ENCODE measurements around the gene DDRGK1.
A peak's percentile ranks its signal among the peaks of the same experiment; 100 is the strongest.

DDRGK1 gene

GRCh38 chr20:3204124-3204794, at the start of gene DDRGK1:
TSS of gene DDRGK1 (minus strand) at chr20:3204682. CDS start at chr20:3204627, 55 bp downstream.
- peak; percentile 62 to 83 for DNase-seq

- DNase-seq: no peak
Observed at GRCh38 chr20:3251806-3252205, 47.3 kb upstream of the DDRGK1 start.

DNA sequence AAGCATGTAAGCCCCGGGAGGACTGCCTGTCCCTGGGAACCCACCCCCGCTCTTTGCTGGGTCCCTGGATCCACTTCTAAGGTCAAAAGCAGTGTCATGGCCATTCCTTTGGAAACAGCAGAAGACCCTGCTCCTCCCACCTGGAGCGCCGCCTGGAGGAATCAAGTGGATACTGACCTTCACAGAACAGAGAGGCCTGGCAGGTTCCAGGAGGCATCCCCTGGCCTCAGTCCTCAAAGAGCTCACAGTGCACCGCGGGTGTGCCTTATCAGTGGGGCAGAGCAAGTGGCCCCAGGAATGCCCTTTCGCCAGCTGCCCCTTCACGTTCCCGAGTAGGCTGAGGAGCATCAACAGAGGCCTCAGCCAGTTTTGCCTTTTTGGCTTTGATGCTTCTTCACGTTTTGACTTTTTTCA, 45.6 kb upstream of the DDRGK1 start:
- no peak for DNase-seq

DNA sequence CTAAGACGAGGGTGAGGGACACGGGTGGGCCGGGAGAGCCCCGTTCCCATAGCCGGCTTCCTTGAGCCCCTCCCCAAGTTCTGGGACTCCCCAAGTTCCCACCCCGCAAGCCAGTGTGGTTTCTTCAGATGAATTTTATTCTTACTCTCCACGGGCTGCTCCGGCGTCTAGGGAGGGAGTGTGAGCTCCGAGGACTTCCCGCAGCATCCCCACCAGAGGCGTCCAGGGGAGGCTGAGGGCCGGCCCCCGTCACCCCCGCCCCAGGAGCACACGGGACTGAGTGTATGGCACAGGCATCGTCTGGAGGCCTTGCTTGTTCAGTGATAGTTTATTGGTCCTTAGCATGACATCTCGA, 44.5 kb upstream of the DDRGK1 start:
- no peak for DNase-seq

- no peak for DNase-seq
Observed at GRCh38 chr20:3248167-3248992, 43.9 kb upstream of the DDRGK1 start.

DNA sequence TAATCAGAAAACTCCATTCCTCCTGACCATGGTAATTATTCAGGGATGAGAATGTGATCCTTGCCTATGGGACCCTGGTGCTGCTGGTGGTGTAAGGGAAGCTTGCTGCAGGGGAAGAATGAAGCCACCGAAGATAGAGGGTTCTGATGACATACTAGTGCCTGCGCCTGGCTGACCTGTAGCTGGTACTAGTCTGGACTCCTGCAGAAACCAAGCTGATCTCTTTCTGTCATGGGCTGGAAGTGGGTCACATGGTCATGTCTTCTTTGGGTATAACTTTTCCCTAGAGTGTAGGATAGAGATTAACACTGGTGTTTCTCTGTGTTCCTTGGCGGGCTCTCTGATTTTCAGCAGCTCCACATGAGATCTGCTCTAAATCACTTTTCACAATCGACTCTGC, 43.2 kb upstream of the DDRGK1 start:
- DNase-seq: no peak

- DNase-seq: no peak
Observed at GRCh38 chr20:3246682-3247081, 42.2 kb upstream of the DDRGK1 start.

DNA sequence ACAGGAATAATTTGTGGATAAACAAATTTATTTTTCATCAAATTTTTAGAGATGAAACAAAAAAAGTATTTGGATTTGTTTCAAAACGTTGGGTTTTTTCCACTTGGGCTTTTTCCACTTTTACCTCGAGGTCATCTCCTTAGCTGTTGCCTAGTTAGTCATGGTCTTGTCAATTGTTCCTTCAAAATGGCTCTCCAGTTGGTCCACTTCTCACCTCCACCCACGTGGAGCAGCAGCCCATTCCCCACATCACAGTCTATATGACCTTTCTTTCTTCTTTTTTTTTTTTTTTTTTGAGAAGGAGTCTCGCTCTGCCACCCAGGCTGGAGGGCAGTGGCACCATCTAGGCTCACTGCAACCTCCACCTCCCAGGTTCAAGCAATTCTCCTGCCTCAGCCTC, 41.2 kb upstream of the DDRGK1 start:
- DNase-seq: no peak

DNA sequence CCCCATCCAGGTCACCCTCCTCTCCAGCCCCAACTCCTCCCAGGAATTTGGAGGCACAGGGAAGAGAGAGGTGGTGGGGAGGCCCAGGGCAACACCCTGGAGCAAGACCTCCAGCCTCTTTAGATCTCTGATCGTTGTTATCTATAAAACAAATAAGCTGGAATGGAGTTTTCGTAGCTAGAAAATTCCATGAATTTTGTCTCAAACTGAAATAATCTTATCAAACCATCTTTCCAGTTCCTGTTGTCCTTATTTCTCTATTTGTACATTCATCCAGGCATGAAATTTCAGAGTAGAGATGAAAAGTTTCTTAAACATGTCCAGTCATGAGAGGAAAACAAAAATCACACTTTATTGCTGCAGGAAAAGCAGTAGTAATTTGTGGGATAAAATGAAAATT, 40.7 kb upstream of the DDRGK1 start:
- no peak for DNase-seq

DNA sequence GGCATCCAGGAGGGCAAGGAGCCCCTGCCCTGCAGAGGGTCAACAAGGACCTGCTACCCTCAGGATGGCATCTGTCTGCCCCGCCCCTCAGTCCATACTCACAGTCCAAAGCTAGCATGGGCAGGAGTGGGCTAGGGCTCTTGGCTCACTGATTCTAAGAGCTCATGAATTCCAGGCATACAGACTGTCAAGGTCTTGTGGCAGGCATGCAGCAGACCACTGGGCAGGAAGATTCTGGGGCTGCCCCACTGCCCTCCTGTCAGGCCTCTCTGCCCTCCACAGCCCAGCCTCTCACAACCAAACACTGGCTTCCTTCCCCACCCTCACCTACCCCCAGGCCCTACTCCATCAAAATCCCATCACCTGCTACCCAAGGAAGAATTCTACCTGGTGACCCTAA, 40.1 kb upstream of the DDRGK1 start:
- DNase-seq: no peak

GRCh38 chr20:3243718-3244358, 39.4 kb upstream of the DDRGK1 start:
- no peak for DNase-seq

DNA sequence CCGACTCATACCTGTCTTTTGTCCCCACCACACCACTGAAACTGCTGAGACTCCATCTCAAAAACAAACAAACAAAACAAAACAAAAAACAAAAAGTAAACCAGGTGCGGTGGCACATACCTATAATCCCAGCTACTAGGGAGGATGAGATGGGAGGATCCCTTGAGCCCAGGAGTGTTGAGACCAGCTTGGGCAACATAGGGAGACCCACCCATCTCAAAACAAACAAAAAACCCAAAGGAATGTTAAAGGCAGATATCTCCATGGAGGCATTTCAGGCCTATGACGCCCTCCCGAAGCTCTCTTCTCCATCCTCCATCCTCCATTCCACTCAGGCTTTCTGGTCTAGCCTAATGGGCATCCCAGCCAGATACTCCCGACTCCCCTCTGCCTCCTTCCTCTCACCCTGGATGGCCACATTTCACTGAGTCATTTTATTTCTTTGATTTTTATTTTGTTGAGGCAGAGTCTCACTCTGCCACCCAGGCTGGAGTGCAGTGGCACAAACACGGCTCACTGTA, 37.8 kb upstream of the DDRGK1 start:
- no peak for DNase-seq

DNA sequence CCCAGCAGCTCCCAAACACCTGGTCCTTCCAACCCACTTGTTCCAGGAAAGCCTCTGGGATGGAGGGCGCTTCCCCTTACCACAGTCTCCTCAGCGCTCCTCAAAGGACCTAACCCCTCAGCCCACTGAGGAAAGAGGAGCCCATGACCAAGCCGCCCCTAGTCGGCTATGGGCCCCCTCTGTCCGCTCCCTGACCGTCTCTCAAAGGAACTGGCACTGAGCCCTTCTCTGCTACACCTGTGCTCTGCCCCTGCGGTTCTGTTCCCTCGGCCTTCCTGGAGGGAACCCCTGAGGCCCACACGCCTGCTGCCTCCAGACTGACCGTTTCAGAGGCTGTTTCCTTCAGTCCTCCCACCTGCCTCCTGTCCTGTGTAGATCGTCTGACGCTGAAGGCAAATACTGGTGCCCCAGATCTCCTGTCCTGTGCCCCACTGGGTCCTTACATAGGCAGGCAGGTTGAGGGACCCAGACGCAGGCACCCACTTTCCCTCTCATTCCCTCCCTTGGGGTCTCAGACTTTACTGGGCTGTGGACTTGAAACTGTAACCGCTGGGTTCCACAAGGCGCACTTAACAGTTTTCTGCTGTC, 36.4 kb upstream of the DDRGK1 start:
- DNase-seq: no peak

DNA sequence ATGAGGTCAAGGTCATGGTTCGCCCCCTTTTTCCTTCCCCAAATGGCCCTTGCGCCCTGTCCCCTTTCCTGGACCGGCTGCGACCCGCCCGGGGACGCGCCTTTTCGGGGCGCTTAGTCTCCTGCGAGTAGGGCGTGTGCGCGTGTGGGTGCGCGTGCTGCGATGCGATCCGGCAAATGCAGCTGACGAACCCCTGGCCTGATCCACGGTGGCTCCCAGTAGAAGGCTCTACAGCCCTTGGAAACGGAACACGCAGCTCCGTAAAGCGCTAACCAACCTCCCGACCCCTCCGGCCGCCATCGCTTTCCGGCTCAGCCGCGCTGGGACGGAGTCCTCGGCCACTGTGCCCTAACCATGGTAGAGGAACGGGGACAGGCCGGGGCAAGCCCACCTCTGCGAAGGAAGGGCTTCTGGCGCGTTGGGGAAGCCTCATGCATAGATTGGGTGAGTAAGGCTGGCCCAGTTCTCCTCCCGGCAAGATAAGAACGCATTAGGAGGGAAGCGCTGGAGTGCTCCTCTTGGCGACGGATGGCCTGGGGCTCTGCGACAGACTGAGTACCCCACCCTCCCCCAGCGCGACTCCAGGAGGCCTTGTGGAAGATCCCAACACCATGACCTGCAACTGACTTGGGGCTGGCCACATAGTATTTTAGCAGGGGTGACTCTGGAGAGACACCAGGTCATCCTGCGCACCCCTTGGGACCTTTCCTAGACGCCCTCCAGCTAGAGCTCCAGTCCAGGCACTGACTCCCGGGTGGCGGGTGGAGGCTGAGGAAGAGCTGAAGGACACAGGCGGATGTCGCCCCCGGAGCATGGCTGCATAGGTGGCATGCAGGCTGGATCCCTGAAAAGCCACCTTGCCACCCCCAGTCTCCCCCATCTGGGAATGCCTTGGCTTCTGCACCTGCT, 35.6 kb upstream of the DDRGK1 start:
- no peak for DNase-seq

GRCh38 chr20:3239026-3239866, 34.8 kb upstream of the DDRGK1 start, which contains the start of gene SLC4A11:
TSS of gene SLC4A11 (minus strand) at chr20:3239190. CDS start at chr20:3239137, 53 bp downstream.
- peak; percentile 71 to 79 for DNase-seq

- DNase-seq: peak in 1 of 2 experiments; percentile 39
Observed at GRCh38 chr20:3238616-3239025, 34.1 kb upstream of the DDRGK1 start.

DNA sequence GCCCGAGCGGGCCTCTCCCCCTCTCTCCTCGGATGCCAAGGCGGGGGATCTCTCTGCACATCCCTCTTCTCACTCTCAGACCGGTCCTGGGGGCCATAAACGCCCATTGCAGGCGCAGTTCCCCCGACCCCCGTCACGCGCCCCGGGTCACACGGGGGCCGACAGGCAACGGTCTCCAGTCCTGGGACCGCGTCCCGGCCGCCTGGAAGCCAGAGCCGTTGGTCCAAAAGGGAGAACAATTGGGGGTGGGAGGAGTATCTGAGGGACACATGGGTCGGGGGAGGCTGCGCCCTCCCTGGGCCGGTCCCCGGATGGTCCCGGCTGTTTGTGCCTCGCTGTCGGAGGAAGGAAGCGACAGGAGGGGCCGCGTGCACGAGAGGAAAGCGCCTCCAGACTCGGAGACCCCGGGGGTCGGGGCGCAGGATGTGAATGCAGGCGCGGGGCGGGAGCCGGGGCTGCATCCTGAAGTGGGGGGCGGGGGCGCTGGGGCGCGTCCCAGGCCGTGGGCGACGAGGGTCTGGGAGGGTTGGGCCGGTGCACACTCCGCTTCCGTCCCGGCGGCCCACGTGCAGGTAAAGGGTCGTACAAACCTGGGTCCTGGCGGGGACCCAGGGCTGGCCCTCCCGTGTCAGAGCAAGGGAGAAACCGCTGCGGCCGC, 33.6 kb upstream of the DDRGK1 start:
- no peak for DNase-seq

DNA sequence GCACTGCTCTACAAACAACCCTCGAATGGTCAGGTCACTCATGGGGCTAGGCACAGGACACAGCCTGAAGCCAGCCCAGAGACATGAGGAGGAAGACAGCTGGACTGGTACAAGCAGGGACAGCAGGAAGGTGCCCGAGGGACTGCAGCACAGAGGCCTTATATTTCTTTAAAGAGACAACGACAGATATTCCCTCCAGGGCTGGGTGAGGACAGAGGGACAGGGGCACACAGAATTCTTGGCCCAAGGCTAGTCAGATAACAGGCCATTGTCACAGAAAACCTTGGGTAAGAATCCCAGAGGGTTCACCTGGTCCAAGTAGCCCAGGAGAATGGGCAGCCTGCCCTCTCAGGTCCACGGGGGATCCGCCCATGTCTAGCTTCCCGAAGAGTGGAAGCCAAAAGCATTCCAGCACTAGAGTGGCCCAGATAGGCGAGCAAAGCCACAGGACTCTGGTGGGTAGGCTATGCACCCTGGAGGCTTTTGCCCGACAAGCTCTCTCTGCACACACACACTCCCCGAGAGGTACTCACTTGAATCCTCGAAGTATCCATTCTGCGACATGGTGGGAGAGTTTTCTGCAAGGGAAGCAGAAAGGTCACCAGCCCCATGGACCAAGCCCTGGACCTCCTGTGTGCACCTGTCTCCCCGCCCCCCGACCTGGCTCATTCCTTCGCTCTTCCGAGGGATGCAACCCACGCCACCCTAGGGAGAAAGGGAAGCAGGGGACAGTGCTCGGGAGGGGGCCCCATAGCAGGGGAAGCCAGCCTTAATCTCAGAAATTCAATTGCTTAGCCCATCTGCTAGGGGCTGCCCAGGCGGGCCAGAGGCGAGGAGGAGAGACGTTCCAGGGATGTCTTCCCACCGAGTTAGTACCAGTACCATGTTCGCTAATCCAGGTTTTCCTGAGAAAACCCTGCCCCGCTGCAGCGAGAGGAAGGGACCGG, 32.8 kb upstream of the DDRGK1 start:
- no peak for DNase-seq

GRCh38 chr20:3235666-3236324, 31.3 kb upstream of the DDRGK1 start:
- DNase-seq: peak in 1 of 2 experiments; percentile 55
